Activated CD8-positive, alpha-beta memory T cell treated with anti-CD3 and anti-CD28 coated beads, Interleukin-2, amount 50 U/mL, for 4 hours (primary cell): ENCODE results near the gene GPR162.
"Not testable (repeated sequence)": the region's sequence is repeated elsewhere in the genome, so short reads cannot be mapped to it uniquely, and the experiment has no call there.

ENCODE experiments used
- DNase-seq: peaks from one replicate; pipeline ENCODE4 v3.0.0-alpha.2; 2020

Gene GPR162

DNA sequence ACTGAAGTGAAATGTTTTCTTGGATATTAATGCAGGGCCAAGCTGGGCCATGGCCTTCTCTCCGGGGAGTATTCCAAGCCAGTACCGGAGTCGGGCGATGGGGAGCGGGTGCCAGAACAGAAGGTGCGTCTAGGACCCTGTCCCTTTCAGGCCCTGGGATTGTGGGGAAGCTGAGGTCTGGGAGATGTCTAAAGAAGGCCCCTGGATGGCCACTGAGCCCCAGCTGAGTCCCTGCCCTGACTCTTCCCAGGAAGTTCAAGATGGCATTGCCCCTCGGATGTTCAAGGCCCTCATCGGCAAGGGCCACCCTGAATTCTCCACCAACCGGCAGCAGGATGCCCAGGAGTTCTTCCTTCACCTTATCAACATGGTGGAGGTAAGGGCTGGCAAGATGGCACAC is 38.5 kb downstream of the GPR162 start:
- DNase-seq, result no peak

DNA sequence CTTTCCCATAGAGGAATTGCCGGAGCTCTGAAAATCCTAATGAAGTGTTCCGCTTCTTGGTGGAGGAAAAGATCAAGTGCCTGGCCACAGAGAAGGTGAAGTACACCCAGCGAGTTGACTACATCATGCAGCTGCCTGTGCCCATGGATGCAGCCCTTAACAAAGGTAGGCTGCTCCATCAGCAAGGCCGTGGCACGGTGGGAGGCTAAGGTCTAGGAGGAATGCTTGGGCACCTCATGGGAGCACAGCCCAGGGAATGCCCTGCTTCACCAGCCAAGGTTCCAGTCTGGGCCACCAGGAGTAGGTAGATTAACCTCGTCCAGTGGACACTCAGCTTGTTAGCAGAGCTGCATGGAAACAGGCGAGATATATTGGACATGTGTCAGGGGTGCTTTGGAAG is 39.3 kb downstream of the GPR162 start:
- no peak for DNase-seq

DNA sequence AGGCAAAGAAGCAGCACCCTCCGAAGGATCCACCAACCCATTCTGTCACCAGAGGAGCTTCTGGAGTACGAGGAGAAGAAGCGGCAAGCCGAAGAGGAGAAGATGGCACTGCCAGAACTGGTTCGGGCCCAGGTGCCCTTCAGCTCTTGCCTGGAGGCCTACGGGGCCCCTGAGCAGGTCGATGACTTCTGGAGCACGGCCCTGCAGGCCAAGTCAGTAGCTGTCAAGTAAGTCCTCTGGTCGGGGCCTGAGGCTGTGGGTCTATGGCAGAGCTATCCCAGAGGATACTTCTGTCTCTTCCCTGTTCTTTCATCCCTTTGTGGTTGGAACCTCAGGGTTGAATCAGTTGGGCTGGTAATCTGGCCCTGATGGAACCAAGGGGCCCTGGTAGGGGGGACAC is 39.8 kb downstream of the GPR162 start:
- DNase-seq, result no peak

DNA sequence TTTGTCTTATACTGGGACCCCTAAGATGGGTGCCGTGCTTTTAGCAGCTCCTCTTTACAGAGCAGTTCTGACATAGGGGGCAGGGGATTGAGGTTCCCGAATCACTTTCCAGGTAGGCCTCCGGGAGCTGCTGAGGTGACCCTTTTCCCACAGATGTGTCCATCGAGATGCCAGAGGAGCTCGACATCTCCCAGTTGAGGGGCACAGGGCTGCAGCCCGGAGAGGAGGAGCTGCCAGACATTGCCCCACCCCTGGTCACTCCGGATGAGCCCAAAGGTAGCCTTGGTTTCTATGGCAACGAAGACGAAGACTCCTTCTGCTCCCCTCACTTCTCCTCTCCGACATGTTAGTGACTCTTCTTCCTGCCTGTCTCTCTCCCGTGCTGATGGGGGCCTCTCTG is 41.4 kb downstream of the GPR162 start:
- DNase-seq, result no peak

DNA sequence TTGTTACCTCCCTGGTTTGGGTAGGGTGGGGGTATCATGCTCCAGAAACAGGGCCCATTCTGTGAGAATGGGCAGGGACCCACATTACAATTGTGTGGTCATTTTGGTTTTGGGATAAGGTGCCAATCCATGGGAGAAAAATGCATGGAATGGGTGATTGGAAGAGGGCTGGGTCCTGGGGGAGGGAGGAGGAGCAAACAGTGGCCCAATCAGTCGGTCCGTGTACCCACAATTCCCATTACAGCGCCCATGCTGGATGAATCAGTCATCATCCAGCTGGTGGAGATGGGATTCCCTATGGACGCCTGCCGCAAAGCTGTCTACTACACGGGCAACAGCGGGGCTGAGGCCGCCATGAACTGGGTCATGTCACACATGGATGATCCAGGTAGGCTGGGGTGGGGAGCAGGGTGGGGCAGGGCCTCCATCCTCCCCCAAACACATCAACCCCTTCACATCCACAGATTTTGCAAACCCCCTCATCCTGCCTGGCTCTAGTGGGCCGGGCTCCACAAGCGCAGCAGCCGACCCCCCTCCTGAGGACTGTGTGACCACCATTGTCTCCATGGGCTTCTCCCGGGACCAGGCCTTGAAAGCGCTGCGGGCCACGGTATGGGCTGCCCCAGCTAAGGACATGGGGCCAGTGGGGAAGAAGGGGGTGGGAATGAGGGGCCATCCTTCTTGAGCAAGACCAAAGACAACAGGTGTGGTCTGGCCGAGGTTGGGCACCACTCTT is 42.1 kb downstream of the GPR162 start:
- DNase-seq, result no peak

DNA sequence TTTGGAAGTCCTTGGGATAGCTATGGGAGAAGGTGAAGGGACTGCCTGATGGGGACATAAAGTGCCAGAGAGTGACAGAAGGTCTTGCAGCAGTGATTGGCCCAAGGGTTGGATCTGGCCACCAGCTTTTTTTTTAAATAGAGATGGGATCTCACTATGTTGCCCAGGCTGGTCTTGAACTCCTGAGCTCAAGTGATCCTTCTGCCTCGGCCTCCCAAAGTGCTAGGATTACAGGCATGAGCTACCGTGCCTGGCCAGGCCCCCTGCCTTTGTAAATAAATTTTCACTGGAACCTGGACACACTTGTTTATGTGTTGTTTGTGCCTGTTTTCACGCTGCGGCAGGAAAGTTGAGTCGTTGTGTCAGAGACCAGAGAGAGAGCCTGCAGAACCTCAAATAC is 43.7 kb downstream of the GPR162 start:
- not testable (repeated sequence) for DNase-seq

DNA sequence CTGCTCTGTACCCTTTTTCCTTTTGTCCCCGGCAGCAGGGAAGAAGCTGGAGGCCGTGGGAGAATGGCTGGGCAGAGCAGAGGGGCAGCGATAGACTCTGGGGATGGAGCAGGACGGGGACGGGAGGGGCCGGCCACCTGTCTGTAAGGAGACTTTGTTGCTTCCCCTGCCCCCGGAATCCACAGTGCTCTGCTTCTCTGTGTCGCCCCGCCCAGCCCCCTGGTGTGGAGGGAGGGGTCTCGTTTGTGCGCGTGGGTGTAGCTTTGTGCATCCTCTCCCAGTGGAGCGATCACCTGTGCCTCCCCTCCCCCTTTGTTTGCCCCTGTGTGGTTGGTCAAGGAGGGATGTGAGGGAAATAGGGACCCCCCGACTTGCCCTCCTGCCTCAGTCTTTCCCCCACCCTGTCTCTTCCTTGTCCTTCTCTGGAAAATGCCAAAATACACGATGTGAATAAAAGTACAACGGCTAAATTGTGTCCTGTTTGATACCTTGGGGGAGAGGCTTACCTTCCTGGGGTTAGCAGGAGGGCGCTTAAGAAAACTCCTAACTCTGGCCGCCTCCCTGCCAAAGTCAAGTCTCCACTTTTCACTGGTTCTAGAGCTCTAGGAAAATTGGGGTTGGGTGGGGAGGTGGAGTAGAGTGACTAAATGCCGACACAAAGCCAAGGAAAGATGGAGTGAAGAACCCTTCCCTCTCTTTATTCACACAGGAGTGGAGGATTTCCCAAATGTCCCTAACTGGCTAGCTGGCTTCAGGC is 44.7 kb downstream of the GPR162 start:
- DNase-seq, result no peak

DNA sequence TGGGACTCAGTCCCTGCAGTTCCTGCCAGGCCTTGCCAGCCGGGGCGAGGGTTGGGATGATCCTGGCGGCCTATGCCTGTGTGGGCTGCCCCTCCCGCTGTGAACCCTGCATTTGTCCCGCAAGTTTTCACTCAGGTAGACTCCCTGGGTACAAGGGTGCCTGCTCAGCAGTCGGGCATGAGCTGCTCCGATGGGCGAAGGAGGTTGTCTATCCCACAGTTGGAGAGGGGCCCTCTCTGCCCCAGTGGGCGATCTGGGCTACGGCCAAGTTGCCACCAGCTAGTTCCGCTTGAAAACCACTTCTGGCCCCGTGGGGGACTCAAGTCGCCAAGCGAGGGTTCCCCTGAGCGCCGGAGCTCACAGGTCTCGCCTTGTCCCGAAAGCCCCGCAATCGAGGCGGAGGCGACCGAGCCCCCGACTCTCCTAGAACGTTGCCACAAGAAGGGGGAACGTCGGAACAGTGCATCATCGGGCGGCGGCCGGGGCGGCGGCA is 45.3 kb downstream of the GPR162 start:
- DNase-seq, result no peak

DNA sequence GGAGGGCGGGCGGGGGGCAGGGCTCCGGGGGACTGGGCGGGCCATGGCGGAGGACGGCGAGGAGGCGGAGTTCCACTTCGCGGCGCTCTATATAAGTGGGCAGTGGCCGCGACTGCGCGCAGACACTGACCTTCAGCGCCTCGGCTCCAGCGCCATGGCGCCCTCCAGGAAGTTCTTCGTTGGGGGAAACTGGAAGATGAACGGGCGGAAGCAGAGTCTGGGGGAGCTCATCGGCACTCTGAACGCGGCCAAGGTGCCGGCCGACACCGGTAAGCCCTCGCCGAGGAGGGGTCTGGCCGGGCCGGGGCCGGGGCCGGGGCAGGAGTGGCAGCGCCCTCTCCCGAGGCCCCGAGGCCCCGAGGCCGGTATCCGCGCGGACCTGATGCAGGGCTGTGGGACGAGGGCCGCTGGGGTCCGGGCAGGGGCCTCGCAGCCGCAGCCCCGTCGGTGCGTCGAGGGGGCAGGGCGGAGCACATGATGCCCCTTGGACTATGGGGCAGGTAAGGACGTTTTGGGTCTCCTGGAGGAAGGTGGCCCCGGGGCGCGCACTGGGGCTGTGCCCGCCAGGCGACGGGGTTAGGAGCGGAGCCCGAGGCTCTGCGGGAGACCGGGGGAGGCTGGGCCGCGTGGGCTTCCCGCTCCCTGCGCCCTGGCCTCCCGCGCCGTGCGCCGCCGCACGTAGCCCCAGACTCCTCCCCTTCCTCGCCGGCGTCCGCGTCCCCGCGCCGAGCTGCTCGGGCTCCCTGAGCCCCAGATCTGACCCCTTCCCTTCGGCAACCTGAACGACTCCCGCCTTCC is 46.0 kb downstream of the GPR162 start, which contains the start of gene TPI1:
Gene TPI1, plus strand, starts transcription at position 119 of the 798 bp plus-strand sequence. Its CDS starts 36 bp downstream, at position 155.
- DNase-seq, result peak; percentile 79

DNA sequence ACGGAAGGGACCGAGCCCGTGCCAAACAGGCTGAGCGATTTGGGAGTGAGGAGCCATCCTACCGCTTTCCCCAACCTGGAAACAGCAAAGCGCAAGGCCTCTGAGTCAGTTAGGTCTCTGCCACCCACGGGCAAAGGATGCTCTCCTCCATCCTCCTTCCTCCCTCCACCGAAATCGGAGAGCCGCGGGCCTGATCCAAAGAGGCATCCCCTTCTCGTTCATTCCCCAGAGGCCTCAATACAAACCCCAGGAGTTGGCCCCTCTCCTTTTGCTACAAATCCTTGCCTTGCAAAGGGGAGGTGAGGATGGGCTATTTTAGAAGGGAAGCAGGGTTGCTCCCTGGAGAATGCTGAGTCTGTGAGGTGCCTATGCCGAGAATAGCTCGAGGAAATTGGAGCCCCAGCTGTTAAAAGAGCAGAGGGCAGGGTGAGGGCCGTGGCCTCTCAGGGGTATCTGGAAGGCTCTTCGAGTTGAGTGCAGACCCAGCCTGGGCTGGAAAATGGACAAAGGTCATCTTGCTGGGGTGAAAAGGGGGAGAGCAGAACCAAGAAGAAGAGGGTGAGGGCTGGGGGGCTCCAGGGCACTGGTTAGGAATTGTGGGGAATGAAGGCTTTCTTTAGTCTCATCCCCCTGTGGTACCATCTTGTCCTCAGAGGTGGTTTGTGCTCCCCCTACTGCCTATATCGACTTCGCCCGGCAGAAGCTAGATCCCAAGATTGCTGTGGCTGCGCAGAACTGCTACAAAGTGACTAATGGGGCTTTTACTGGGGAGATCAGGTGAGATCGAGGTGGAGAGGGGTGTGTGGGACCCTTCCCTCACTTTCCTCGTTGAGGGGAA is 46.8 kb downstream of the GPR162 start:
- DNase-seq, result no peak

DNA sequence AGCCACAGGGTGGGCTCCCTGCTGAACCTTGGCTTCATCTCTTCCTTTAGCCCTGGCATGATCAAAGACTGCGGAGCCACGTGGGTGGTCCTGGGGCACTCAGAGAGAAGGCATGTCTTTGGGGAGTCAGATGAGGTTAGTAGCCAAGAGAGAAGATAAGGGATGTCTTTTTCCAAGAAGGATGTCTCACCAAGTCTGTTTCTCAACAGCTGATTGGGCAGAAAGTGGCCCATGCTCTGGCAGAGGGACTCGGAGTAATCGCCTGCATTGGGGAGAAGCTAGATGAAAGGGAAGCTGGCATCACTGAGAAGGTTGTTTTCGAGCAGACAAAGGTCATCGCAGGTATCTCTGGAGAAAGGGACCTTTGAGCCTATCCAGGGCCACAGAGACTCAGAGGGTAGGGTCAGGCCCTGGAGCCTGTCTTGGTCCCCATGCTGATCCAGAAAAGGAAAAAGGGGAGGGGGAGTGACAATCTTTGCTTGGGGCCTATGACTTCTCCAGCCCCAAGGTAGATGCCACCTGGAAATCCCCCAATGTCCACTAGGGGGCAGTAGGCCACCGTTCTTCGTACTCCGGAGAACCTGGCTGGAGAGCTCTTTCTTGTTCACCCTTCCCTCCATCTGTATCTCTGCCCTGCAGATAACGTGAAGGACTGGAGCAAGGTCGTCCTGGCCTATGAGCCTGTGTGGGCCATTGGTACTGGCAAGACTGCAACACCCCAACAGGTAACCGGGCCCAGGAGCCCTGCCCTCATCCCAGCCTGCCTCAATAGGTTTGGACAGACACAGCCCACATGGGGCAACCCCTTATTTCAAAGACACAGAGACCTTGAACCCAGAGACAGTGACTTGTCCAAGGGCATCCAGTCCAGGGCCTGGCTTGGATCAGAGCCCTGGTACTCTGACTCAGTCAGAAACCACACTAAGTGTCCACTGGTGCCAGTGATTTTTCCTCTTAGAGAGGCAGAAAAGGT is 47.7 kb downstream of the GPR162 start:
- peak; percentile 88 for DNase-seq

DNA sequence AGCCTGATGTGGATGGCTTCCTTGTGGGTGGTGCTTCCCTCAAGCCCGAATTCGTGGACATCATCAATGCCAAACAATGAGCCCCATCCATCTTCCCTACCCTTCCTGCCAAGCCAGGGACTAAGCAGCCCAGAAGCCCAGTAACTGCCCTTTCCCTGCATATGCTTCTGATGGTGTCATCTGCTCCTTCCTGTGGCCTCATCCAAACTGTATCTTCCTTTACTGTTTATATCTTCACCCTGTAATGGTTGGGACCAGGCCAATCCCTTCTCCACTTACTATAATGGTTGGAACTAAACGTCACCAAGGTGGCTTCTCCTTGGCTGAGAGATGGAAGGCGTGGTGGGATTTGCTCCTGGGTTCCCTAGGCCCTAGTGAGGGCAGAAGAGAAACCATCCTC is 48.7 kb downstream of the GPR162 start:
- not testable (repeated sequence) for DNase-seq

DNA sequence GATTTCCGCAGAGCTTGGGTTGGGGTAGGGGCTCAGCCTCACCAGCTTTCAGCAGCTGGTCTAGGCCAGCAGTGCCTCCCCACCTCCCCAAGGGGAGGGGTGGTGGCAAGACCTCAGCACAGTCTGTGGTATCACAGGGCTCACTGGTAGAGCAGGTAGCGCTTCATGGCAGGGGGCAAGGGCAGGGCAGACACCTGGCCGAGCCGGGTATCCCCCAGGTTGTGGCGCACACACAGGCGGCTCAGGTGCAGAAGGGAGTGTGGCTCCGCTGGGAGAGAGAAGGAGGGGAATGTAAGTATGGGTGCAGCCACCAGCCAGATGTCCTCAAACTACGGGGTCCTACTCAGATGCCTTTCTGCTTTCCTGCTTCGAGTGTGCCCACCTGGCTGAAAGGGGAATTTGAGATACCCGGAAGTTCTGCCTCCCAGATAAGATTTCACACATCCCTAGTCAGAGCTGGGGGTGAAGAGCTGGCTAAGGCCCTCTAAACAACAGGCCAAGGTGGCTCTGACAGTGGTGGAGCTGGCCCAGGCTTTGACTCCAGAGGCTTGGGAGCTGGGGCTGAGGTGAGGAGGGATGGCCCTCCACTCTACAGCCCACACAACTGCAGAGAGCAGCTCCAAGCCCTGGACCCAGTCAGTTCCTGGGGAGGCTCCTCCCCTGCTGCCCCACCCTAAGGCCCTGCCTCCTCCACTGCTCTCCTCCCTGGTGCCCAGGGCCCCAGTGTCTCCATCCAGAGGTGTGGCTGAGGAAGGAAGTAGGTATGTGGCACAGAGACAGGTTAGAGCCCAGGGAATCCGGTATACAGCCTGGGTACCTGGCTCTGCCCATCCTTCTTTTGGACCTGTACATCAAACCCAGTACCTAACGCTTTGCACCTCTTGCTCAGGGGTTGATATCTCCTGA is 49.7 kb downstream of the GPR162 start:
- no peak for DNase-seq

DNA sequence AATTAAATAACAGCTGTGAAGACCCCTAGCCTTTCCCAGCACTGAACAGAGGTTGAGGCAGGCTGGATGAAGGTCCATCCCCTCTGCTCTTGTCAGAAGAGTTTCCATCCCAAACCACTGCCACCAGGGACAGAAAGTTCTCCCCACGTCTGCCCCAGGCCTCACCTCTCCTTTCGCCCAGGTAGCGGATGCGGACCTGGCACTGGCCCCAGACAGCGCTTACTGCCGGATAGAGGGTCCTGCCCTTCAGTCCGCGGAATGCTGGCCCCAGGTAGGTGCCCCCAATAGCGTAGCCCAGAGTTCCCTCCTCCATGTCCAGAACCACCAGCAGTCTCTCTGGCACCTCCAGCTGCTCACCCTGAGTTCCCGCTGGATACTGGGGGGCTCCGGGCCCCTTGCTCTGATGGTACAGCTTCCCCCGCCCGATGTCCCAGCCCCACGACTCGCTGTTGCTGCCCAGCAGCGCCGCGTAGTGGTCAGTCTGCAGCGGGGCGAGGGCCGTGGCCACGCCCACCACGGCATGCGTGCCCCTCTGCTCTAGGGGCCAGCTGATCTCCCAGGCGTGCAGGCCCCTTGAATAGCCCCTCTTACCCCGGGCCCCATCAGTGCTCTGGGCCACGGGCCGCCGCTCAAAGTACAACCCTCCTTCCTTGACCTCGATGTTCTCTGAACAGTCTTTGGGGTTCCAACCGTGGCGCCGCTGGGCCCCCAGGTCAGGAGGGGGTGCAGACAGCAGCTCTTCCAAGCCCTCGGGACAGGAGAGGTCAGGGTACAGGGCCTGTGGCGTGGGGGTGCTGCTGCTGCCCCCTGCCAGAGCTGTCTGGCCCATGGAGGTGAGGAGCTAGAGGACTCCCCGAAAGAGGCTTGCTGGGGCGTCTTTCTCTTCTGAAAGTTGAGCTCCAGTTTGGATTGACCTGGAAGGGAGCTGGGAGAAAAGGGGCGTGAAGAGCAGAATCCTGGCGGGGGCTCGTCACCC is 50.7 kb downstream of the GPR162 start:
- DNase-seq, result peak; percentile 87

DNA sequence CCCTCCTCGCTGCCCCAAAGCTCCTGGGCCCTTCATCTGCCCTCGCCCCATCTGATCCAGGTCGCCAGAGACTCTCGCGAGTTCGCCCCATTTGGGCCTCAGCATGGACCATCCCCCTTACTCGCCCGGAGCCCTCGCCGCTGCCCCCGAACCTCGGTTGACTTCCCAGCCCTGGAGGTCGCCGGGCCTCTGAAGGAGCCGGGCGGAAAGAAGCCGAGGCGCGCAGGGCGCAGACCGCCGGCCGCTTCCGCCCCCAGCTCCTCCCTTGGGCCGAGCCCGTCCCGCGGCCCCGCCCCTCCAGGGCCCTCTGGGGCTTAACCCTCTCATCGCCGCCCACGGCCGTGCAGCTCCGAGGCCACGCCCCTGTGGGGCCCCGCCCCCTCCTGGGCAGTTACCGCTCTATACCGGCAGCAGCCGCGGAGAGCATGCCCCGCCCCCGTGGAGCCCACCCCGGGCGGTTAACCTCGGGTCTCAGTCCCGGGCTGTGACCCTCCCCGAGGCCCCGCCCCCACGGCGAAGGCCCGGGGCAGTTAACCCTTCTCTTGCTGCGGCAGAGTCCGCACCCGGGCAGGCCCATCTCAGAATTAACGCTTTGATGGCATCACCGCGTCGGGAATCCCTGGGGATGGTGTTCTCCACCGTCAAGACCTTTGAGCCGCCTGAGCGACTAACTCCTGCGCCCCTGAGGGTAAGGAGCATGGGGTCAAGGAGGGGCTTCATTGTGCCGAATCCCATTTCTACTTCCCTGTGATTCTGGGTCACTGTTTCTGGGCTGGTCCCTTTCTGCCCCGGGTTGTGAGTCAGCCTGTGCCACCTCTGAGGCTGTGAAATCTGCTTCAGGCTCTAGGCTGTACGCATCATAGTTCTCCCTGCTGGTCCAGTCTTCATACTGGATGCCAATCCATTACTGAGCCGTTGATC is 51.7 kb downstream of the GPR162 start, which contains the start of gene SPSB2:
Gene SPSB2, minus strand, starts transcription at position 210 of the 921 bp plus-strand sequence. CDS start 402 bp downstream, outside the sequence.
- DNase-seq, result peak; percentile 100

DNA sequence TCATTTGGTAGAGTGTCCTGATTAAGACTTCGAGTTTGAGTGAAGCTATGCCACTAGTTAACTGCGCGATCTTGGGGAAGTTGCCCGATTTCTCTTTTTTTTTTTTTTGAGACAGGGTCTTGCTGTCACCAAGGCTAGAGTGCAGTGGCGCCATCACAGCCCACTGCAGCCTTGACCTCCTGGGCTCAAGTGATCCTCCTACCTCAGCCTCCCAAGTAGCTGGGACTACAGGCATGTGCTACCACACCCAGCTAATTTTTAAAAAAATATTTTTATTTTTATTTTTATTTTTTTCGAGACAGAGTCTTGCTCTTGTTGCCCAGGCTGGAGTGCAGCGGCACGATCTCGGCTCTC is 52.4 kb downstream of the GPR162 start:
- not testable (repeated sequence) for DNase-seq
